Measurements from ENCODE around the gene COL4A6. TPM values are rescaled to one million over a fixed set of nuclear protein-coding genes. Genes with fewer than 3 reads are reported as not detected.
A peak's percentile ranks its signal among the peaks of the same experiment; 100 is the strongest.

COL4A6 gene
- total RNA-seq, 1 donor from 2014 or later, result 21.1 TPM

GRCh38 chrX:108285356-108285755, 152.9 kb downstream of the COL4A6 start:
- Histone ChIP-seq H3K4me3 (ENCODE audit: low read depth, low read length) (no peak overlapping the region), H3K27me3 (ENCODE audit: control insufficient read depth, insufficient read depth, low read length) (no peaks in the 10 kb centered on the region), H3K36me3 (ENCODE audit: control insufficient read depth, insufficient read depth, low read length) (no peaks in the 10 kb centered on the region)
- no peak for DNase-seq (ENCODE audit: low read depth)
- no peak for TF ChIP-seq CTCF (IDR thresholded peaks at IDR 0.05; ENCODE audit: insufficient read depth, low read length, severe bottlenecking)
- FAIRE-seq, result peak; percentile 58

- H3K36me3 ChIP-seq (ENCODE audit: control insufficient read depth, insufficient read depth, low read length), result no peaks in the 10 kb centered on the region
These were observed 162.5 kb downstream of the COL4A6 start for GRCh38 chrX:108275732-108276131.

GRCh38 chrX:108271397-108271787, 166.8 kb downstream of the COL4A6 start:
- Histone ChIP-seq H3K4me3 (ENCODE audit: low read depth, low read length) (no peak overlapping the region), H3K36me3 (ENCODE audit: control insufficient read depth, insufficient read depth, low read length) (no peaks in the 10 kb centered on the region), H3K27me3 (ENCODE audit: control insufficient read depth, insufficient read depth, low read length) (no peaks in the 10 kb centered on the region)
- no peak for TF ChIP-seq CTCF (IDR thresholded peaks at IDR 0.05; ENCODE audit: insufficient read depth, low read length, severe bottlenecking)
- DNase-seq (ENCODE audit: low read depth) (peak; percentile 15), FAIRE-seq (no peak)

More at GRCh38 chrX:108275732-108276131, 162.5 kb downstream of the COL4A6 start:
- Histone ChIP-seq H3K4me3 (ENCODE audit: low read depth, low read length) (no peak overlapping the region), H3K27me3 (ENCODE audit: control insufficient read depth, insufficient read depth, low read length) (no peaks in the 10 kb centered on the region)
- DNase-seq (ENCODE audit: low read depth), result no peak
- no peak for TF ChIP-seq CTCF (IDR thresholded peaks at IDR 0.05; ENCODE audit: insufficient read depth, low read length, severe bottlenecking)
- no peak for FAIRE-seq

- no peaks in the 10 kb centered on the region for H3K27me3 ChIP-seq (ENCODE audit: control insufficient read depth, insufficient read depth, low read length)
- no peak overlapping the region for H3K4me3 ChIP-seq (ENCODE audit: low read depth, low read length)
- FAIRE-seq, result no peak
- DNase-seq (ENCODE audit: low read depth), result peak; percentile 47
- no peaks in the 10 kb centered on the region for H3K36me3 ChIP-seq (ENCODE audit: control insufficient read depth, insufficient read depth, low read length)
- TF ChIP-seq CTCF (IDR thresholded peaks at IDR 0.05; ENCODE audit: insufficient read depth, low read length, severe bottlenecking), result no peak
These were observed 167.4 kb downstream of the COL4A6 start for GRCh38 chrX:108270739-108271396.

- H3K27me3 ChIP-seq (ENCODE audit: control insufficient read depth, insufficient read depth, low read length), result no peaks in the 10 kb centered on the region
- DNase-seq (ENCODE audit: low read depth) (peak; percentile 91), FAIRE-seq (no peak)
- H3K36me3 ChIP-seq (ENCODE audit: control insufficient read depth, insufficient read depth, low read length), result no peaks in the 10 kb centered on the region
- TF ChIP-seq CTCF (IDR thresholded peaks at IDR 0.05; ENCODE audit: insufficient read depth, low read length, severe bottlenecking), result no peak
- no peak overlapping the region for H3K4me3 ChIP-seq (ENCODE audit: low read depth, low read length)
These were observed 167.9 kb downstream of the COL4A6 start for GRCh38 chrX:108270280-108270679.
